ENCODE data around the gene USP37.

USP37 gene

GRCh38 chr2:218546012-218546411 is 22.1 kb downstream of the USP37 start:
- no peaks in the 10 kb centered on the region for H3K9me3 ChIP-seq (ENCODE audit: insufficient read depth, low read length, severe bottlenecking)
- H4K20me1 ChIP-seq (ENCODE audit: insufficient read depth, low read length), result no peaks in the 10 kb centered on the region
- H3K9ac ChIP-seq (ENCODE audit: low read depth, low read length), result no peak overlapping the region
- ATAC-seq (ENCODE audit: insufficient read depth, low read depth) (no peak), DNase-seq (no peak)
- TF ChIP-seq CTCF (IDR thresholded peaks at IDR 0.05; ENCODE audit: borderline replicate concordance, extremely low read depth, low read length, poor library complexity, severe bottlenecking) (no peak), EZH2 (IDR thresholded peaks at IDR 0.05; ENCODE audit: borderline replicate concordance, low read depth, low read length, severe bottlenecking) (no peak)
- H3K27ac ChIP-seq (ENCODE audit: low read length), result no peak overlapping the region
- H3K4me3 ChIP-seq (ENCODE audit: low read depth in 1 of 2, low read length in 2 of 2), result no peak overlapping the region
- no peak overlapping the region for H3K4me2 ChIP-seq (ENCODE audit: insufficient read depth, low read length)
- peaks cover 89% of the 10 kb centered on the region for H3K36me3 ChIP-seq (ENCODE audit: insufficient read depth, low read length)
- H3K79me2 ChIP-seq (ENCODE audit: insufficient read depth, low read length), result peaks cover 8% of the 10 kb centered on the region; the same call in 1 of the 2 replicates
- H3K4me1 ChIP-seq (ENCODE audit: insufficient read depth, low read length), result no peaks in the 10 kb centered on the region
- H3K27me3 ChIP-seq (ENCODE audit: insufficient read depth, low read length, poor library complexity), result no peaks in the 10 kb centered on the region
- H2AFZ ChIP-seq (ENCODE audit: low read depth, low read length), result no peak overlapping the region

GRCh38 chr2:218540015-218540414 is 28.1 kb downstream of the USP37 start:
- Histone ChIP-seq H3K79me2 (ENCODE audit: insufficient read depth, low read length) (peaks cover 15% of the 10 kb centered on the region; the same call in 1 of the 2 replicates), H4K20me1 (ENCODE audit: insufficient read depth, low read length) (peaks cover 10% of the 10 kb centered on the region; the same call in 1 of the 2 replicates), H3K4me2 (ENCODE audit: insufficient read depth, low read length) (no peak overlapping the region), H2AFZ (ENCODE audit: low read depth, low read length) (no peak overlapping the region), H3K4me1 (ENCODE audit: insufficient read depth, low read length) (no peaks in the 10 kb centered on the region), H3K9me3 (ENCODE audit: insufficient read depth, low read length, severe bottlenecking) (no peaks in the 10 kb centered on the region), H3K4me3 (ENCODE audit: low read depth in 1 of 2, low read length in 2 of 2) (no peak overlapping the region), H3K36me3 (ENCODE audit: insufficient read depth, low read length) (peaks cover 84% of the 10 kb centered on the region), H3K9ac (ENCODE audit: low read depth, low read length) (no peak overlapping the region), H3K27me3 (ENCODE audit: insufficient read depth, low read length, poor library complexity) (no peaks in the 10 kb centered on the region), H3K27ac (ENCODE audit: low read length) (no peak overlapping the region)
- no peak for DNase-seq
- no peak for ATAC-seq (ENCODE audit: insufficient read depth, low read depth)
- no peak for TF ChIP-seq EZH2 (IDR thresholded peaks at IDR 0.05; ENCODE audit: borderline replicate concordance, low read depth, low read length, severe bottlenecking)
- TF ChIP-seq CTCF (IDR thresholded peaks at IDR 0.05; ENCODE audit: borderline replicate concordance, extremely low read depth, low read length, poor library complexity, severe bottlenecking), result no peak

- Histone ChIP-seq H3K4me1 (ENCODE audit: insufficient read depth, low read length) (no peaks in the 10 kb centered on the region), H4K20me1 (ENCODE audit: insufficient read depth, low read length) (peaks cover 10% of the 10 kb centered on the region; the same call in 1 of the 2 replicates), H3K9ac (ENCODE audit: low read depth, low read length) (no peak overlapping the region), H3K9me3 (ENCODE audit: insufficient read depth, low read length, severe bottlenecking) (no peaks in the 10 kb centered on the region), H3K27ac (ENCODE audit: low read length) (no peak overlapping the region), H3K36me3 (ENCODE audit: insufficient read depth, low read length) (peaks cover 89% of the 10 kb centered on the region), H3K79me2 (ENCODE audit: insufficient read depth, low read length) (peaks cover 14% of the 10 kb centered on the region; the same call in 1 of the 2 replicates), H3K4me2 (ENCODE audit: insufficient read depth, low read length) (no peak overlapping the region), H3K4me3 (ENCODE audit: low read depth in 1 of 2, low read length in 2 of 2) (no peak overlapping the region), H2AFZ (ENCODE audit: low read depth, low read length) (no peak overlapping the region), H3K27me3 (ENCODE audit: insufficient read depth, low read length, poor library complexity) (no peaks in the 10 kb centered on the region)
- DNase-seq, result no peak
- TF ChIP-seq CTCF (IDR thresholded peaks at IDR 0.05; ENCODE audit: borderline replicate concordance, extremely low read depth, low read length, poor library complexity, severe bottlenecking), result no peak
- no peak for TF ChIP-seq EZH2 (IDR thresholded peaks at IDR 0.05; ENCODE audit: borderline replicate concordance, low read depth, low read length, severe bottlenecking)
- ATAC-seq (ENCODE audit: insufficient read depth, low read depth), result no peak
Measured at GRCh38 chr2:218536804-218537494, 31.2 kb downstream of the USP37 start.

All from DND-41 (cell line).